ENCODE data around the gene TROAP. TPM values are rescaled to one million over a fixed set of nuclear protein-coding genes. Genes with fewer than 3 reads are reported as not detected.
A peak's percentile ranks its signal among the peaks of the same experiment; 100 is the strongest.

The TROAP gene
- total and polyA plus RNA-seq, 9 of the 15 experiments (the other 6 are each of a cell fraction or from before 2014, with no cell fraction given), result 46.4 to 171 (median 59.8) TPM

GRCh38 chr12:49365542-49365941 is 42.5 kb downstream of the TROAP start (continued):
- peak; percentile 9 to 95; a peak in 2 of 4 replicates for TF ChIP-seq ZNF318 (IDR thresholded peaks at IDR 0.05; ENCODE audit: borderline replicate concordance in 1 of 2, low read depth in 1 of 2)
- TF ChIP-seq SFPQ (IDR thresholded peaks at IDR 0.05; ENCODE audit: low read depth, low read length), result no peak
- TF ChIP-seq TGIF2 (CRISPR knock-in tag; IDR thresholded peaks at IDR 0.05), result no peak
- TF ChIP-seq ZNF232 (CRISPR knock-in tag; IDR thresholded peaks at IDR 0.05), result no peak
- no peak; the same call in 1 of the 2 replicates for TF ChIP-seq LEF1 (IDR thresholded peaks at IDR 0.05)
- peak in 1 of 2 experiments; percentile 85; a peak in 2 of 4 replicates for TF ChIP-seq MLLT1 (IDR thresholded peaks at IDR 0.05)
- no peak for TF ChIP-seq ELF1 (tag; IDR thresholded peaks at IDR 0.05)
- TF ChIP-seq FOXA3 (CRISPR knock-in tag; conservative IDR thresholded peaks at IDR 0.05 in 1 of 2, IDR thresholded peaks at IDR 0.05 in 1 of 2), result no peak
- TF ChIP-seq CAMTA2 (CRISPR knock-in tag; conservative IDR thresholded peaks at IDR 0.05), result no peak
- no peak for TF ChIP-seq ZNF785 (CRISPR knock-in tag; IDR thresholded peaks at IDR 0.05)
- 0 out of 2 replicates have a peak, but pooled peaks have one; percentile 7 for TF ChIP-seq VEZF1 (CRISPR knock-in tag; IDR thresholded peaks at IDR 0.05)
- TF ChIP-seq SMAD4 (CRISPR knock-in tag; conservative IDR thresholded peaks at IDR 0.05), result no peak
- no peak for TF ChIP-seq HDGF (IDR thresholded peaks at IDR 0.05)

All from K562 (cell line).